Neural cell (in vitro differentiated cells): ENCODE data around the gene LHX4. TPM values are rescaled to one million over a fixed set of nuclear protein-coding genes. Genes with fewer than 3 reads are reported as not detected.

Source experiments
- H2AFZ ChIP-seq: fragments of 200-600, 300-800 bp; sonication (generic), shearing (Covaris generic); 2 replicates; pipeline ENCODE4 v1.6.0; 2014; ENCODE audit warnings: low read depth, mild to moderate bottlenecking, antibody characterized with exemption, low read length, moderate library complexity
- H3F3A ChIP-seq: fragments of 200-600 bp; shearing (Covaris generic); 2 replicates; pipeline ENCODE4 v1.6.1; 2016; ENCODE audit warnings: mild to moderate bottlenecking, moderate library complexity, mixed read lengths, antibody characterized with exemption, low read length; ENCODE audit not compliant: insufficient read depth, poor library complexity, severe bottlenecking
- H3K27ac ChIP-seq: fragments of 200-600, 300-800 bp; sonication (generic), shearing (Covaris generic); 2 replicates; pipeline ENCODE4 v1.5.1; 2014; ENCODE audit warnings: mild to moderate bottlenecking, low read length, moderate library complexity
- H3K27me3 ChIP-seq: fragments of 300-800, 200-600 bp; sonication (generic), shearing (Covaris generic); 2 replicates; pipeline ENCODE4 v1.6.0; 2014; ENCODE audit warnings: mild to moderate bottlenecking, low read depth, low read length, moderate library complexity; ENCODE audit not compliant: insufficient read depth
- H3K36me3 ChIP-seq: fragments of 300-800, 200-600 bp; sonication (generic), shearing (Covaris generic); 2 replicates; pipeline ENCODE4 v1.5.1; 2014; ENCODE audit warnings: mild to moderate bottlenecking, antibody characterized with exemption, low read length, moderate library complexity; ENCODE audit not compliant: insufficient read depth
- H3K4me2 ChIP-seq: fragments of 300-800, 200-600 bp; sonication (generic), shearing (Covaris generic); 2 replicates; pipeline ENCODE4 v1.6.0; 2014; ENCODE audit warnings: mild to moderate bottlenecking, low read length
- H3K4me3 ChIP-seq: fragments of 300-800, 200-600 bp; sonication (generic), shearing (Covaris generic); 2 replicates; pipeline ENCODE4 v1.5.1; 2014; ENCODE audit warnings: mild to moderate bottlenecking, low read length, moderate library complexity
- H3K79me2 ChIP-seq: fragments of 200-600 bp; shearing (Covaris generic); replicated peaks from 2 replicates; pipeline ENCODE4 v1.6.0; 2014; ENCODE audit warnings: mild to moderate bottlenecking, low read length, moderate library complexity; ENCODE audit not compliant: insufficient read depth
- H3K9ac ChIP-seq: fragments of 300-800, 200-600 bp; sonication (generic), shearing (Covaris generic); 2 replicates; pipeline ENCODE4 v1.6.1; 2016; ENCODE audit warnings: mild to moderate bottlenecking, low read length, mixed read lengths
- H3K9me2 ChIP-seq: fragments of 200-600 bp; shearing (Covaris generic); 2 replicates; pipeline ENCODE4 v1.6.1; 2016; ENCODE audit warnings: mild to moderate bottlenecking, low read length, mixed read lengths; ENCODE audit not compliant: insufficient read depth
- H3K9me3 ChIP-seq: fragments of 200-600, 300-800 bp; sonication (generic), shearing (Covaris generic); 2 replicates; pipeline ENCODE4 v1.6.1; 2016; ENCODE audit warnings: mild to moderate bottlenecking, mixed run types, low read length, moderate library complexity, mixed read lengths
- H4K20me1 ChIP-seq: fragments of 200-600 bp; shearing (Covaris generic); 2 replicates; pipeline ENCODE4 v1.6.1; 2016; ENCODE audit warnings: mild to moderate bottlenecking, mixed run types; ENCODE audit not compliant: insufficient read depth
- CTCF ChIP-seq: fragments of 450-650 bp; IDR thresholded peaks from 2 replicates; pipeline ENCODE4 v1.5.1; 2014; ENCODE audit warnings: antibody characterized with exemption, mild to moderate bottlenecking, moderate library complexity; ENCODE audit not compliant: poor library complexity, severe bottlenecking
- EP300 ChIP-seq: fragments of 450-650 bp; conservative IDR thresholded peaks from 2 replicates; pipeline ENCODE4 v1.6.1; 2014; ENCODE audit warnings: antibody characterized with exemption, mild to moderate bottlenecking, moderate library complexity; ENCODE audit not compliant: poor library complexity, severe bottlenecking
- EZH2 ChIP-seq: fragments of 200-600, 300-800 bp; shearing (Covaris generic), sonication (generic); IDR thresholded peaks from 2 replicates; pipeline ENCODE4 v1.6.1; 2014; ENCODE audit warnings: antibody characterized with exemption, low read length, borderline replicate concordance, mild to moderate bottlenecking; ENCODE audit not compliant: insufficient read depth, poor library complexity, severe bottlenecking
- MXI1 ChIP-seq: fragments of 450-650 bp; conservative IDR thresholded peaks from 2 replicates; pipeline ENCODE4 v1.6.1; 2014; ENCODE audit warnings: antibody characterized with exemption, mild to moderate bottlenecking; ENCODE audit not compliant: poor library complexity, severe bottlenecking
- POLR2AphosphoS5 ChIP-seq: IDR thresholded peaks from 2 replicates; pipeline ENCODE4 v1.6.1; 2012
- RAD21 ChIP-seq: fragments of 450-650 bp; conservative IDR thresholded peaks from 2 replicates; pipeline ENCODE4 v1.6.1; 2014; ENCODE audit warnings: antibody characterized with exemption, mild to moderate bottlenecking, moderate library complexity
- REST ChIP-seq: IDR thresholded peaks from 2 replicates; pipeline ENCODE4 v1.6.1; 2012; ENCODE audit warnings: borderline replicate concordance
- SMC3 ChIP-seq: fragments of 450-650 bp; conservative IDR thresholded peaks from 2 replicates; pipeline ENCODE4 v1.6.1; 2014; ENCODE audit warnings: antibody characterized with exemption, mild to moderate bottlenecking, moderate library complexity; ENCODE audit not compliant: poor library complexity
- TAF1 ChIP-seq: IDR thresholded peaks from 2 replicates; pipeline ENCODE4 v1.6.1; 2012; ENCODE audit warnings: low read depth
- polyA plus RNA-seq: library from polyadenylated mRNA; depleted of rRNA; stranded (reverse); fragments of >200 nt; gene quantifications from 2 replicates; pipeline ENCODE4 v1.2.3, GENCODE V29; 2014

LHX4 gene
- polyA plus RNA-seq, 1 donor from 2014 or later, result not detected

GRCh38 chr1:180244840-180245239 lies 14.8 kb downstream of the LHX4 start:
- H3K79me2 ChIP-seq, result no peaks in the 10 kb centered on the region
- H3K36me3 ChIP-seq, result no peaks in the 10 kb centered on the region
- H2AFZ ChIP-seq, result no peak overlapping the region
- no peaks in the 10 kb centered on the region for H3K9me2 ChIP-seq
- no peak overlapping the region for H3K4me2 ChIP-seq
- no peaks in the 10 kb centered on the region for H3F3A ChIP-seq
- no peak for TF ChIP-seq RAD21
- TF ChIP-seq POLR2AphosphoS5, result no peak
- TF ChIP-seq TAF1, result no peak
- TF ChIP-seq REST, result no peak
- TF ChIP-seq CTCF, result no peak
- no peak for TF ChIP-seq EZH2
- TF ChIP-seq MXI1, result no peak
- TF ChIP-seq EP300, result no peak
- no peak for TF ChIP-seq SMC3
- no peak overlapping the region for H3K27ac ChIP-seq
- H4K20me1 ChIP-seq, result no peaks in the 10 kb centered on the region
- no peak overlapping the region for H3K9ac ChIP-seq
- no peaks in the 10 kb centered on the region for H3K9me3 ChIP-seq
- H3K4me3 ChIP-seq, result no peak overlapping the region
- H3K27me3 ChIP-seq, result peaks cover 30% of the 10 kb centered on the region

GRCh38 chr1:180246579-180246978 lies 16.5 kb downstream of the LHX4 start:
- Histone ChIP-seq H4K20me1 (no peaks in the 10 kb centered on the region), H2AFZ (no peak overlapping the region), H3K9ac (no peak overlapping the region), H3F3A (no peaks in the 10 kb centered on the region), H3K9me2 (no peaks in the 10 kb centered on the region), H3K36me3 (no peaks in the 10 kb centered on the region), H3K27me3 (peaks cover 12% of the 10 kb centered on the region), H3K4me2 (no peak overlapping the region), H3K4me3 (no peak overlapping the region), H3K79me2 (no peaks in the 10 kb centered on the region), H3K9me3 (no peaks in the 10 kb centered on the region), H3K27ac (no peak overlapping the region)
- TF ChIP-seq REST, result no peak
- no peak for TF ChIP-seq MXI1
- no peak for TF ChIP-seq EZH2
